Upper lobe of left lung (tissue), 4 donors: ENCODE results near the gene AHCYL2.

Source experiments
- CTCF ChIP-seq, 6 experiments: fragments of 450-650 bp in 4 of 6; fragments of 200-600 bp in 2 of 6; sonication (generic) in 2 of 6; IDR thresholded peaks; one replicate each; pipeline ENCODE4 v1.5.1; 2016 to 2019; ENCODE audit warnings: antibody characterized with exemption in 6 of 6
- EP300 ChIP-seq, 4 donors: sonication (generic); formaldehyde crosslinking; IDR thresholded peaks; one replicate each; pipeline ENCODE4 v1.5.1; 2017; ENCODE audit warnings: antibody characterized with exemption in 4 of 4, control low read depth in 2 of 4
- POLR2A ChIP-seq, 4 donors: fragments of 450-650 bp; IDR thresholded peaks; one replicate each; pipeline ENCODE4 v1.5.1; 2016 to 2017; ENCODE audit warnings: antibody characterized with exemption in 4 of 4, mild to moderate bottlenecking in 2 of 4
- POLR2AphosphoS5 ChIP-seq, 2 donors: sonication (generic); formaldehyde crosslinking; IDR thresholded peaks; one replicate each; pipeline ENCODE4 v1.5.1; 2017; ENCODE audit warnings: antibody characterized with exemption in 2 of 2

- TF ChIP-seq CTCF (IDR thresholded peaks at IDR 0.05) (no peak), POLR2A (IDR thresholded peaks at IDR 0.05) (no peak), POLR2AphosphoS5 (IDR thresholded peaks at IDR 0.05) (no peak), EP300 (IDR thresholded peaks at IDR 0.05) (no peak)
Measured at GRCh38 chr7:129295015-129295423, 70.2 kb downstream of the AHCYL2 start.
